ENCODE results near the gene SCUBE3.

Gene SCUBE3

GRCh38 chr6:35299674-35300073 is 85.9 kb downstream of the SCUBE3 start:
- no peak overlapping the region for H3K4me3 ChIP-seq (ENCODE audit: low read depth, low read length)
- ChIA-PET POLR2A (no interaction called here), CTCF (interaction anchor here (0.5 to 7.2 kb wide), 3 partner anchors 9 to 167 kb away, joined by 4 to 93 read pairs (median 65); partner anchors contain the start of gene RPL10A)
- TF ChIP-seq CTCF (IDR thresholded peaks at IDR 0.05; ENCODE audit: insufficient read depth, low read length, missing control alignments): no peak
- DNase-seq (ENCODE audit: low read depth, low spot score): no peak

GRCh38 chr6:35300848-35301247 is 87.1 kb downstream of the SCUBE3 start:
- POLR2A ChIA-PET: no interaction called here
- CTCF ChIA-PET: interaction anchor here (0.8 to 7.2 kb wide), 7 partner anchors 9 to 166 kb away, joined by 3 to 65 read pairs (median 4); partner anchors contain the start of genes FANCE, PPARD and RPL10A
- DNase-seq (ENCODE audit: low read depth, low spot score): no peak
- no peak for TF ChIP-seq CTCF (IDR thresholded peaks at IDR 0.05; ENCODE audit: insufficient read depth, low read length, missing control alignments)
- H3K4me3 ChIP-seq (ENCODE audit: low read depth, low read length): no peak overlapping the region
